Midbrain (tissue), 1 donor: ENCODE measurements around the gene SETX.

Source experiments
- DNase-seq: peaks from one replicate; lab custom pipeline; 2025; lab: John Stamatoyannopoulos, UW

Gene SETX

GRCh38 chr9:132357764-132358163, 3.0 kb upstream of the SETX start:
- no peak for DNase-seq

- DNase-seq, result no peak
These were observed 1.6 kb upstream of the SETX start for GRCh38 chr9:132356324-132356924.

- DNase-seq, result no peak
These were observed 3.3 kb downstream of the SETX start for GRCh38 chr9:132351404-132352045.

- no peak for DNase-seq
These were observed 3.9 kb downstream of the SETX start for GRCh38 chr9:132350861-132351315.

GRCh38 chr9:132348676-132349075, 6.1 kb downstream of the SETX start:
- DNase-seq, result no peak

GRCh38 chr9:132346177-132346576, 8.6 kb downstream of the SETX start:
- DNase-seq, result no peak

GRCh38 chr9:132341177-132341840, 13.5 kb downstream of the SETX start:
- DNase-seq, result peak; percentile 60

GRCh38 chr9:132334364-132334763, 20.4 kb downstream of the SETX start:
- DNase-seq, result no peak

- DNase-seq, result no peak
These were observed 21.2 kb downstream of the SETX start for GRCh38 chr9:132333556-132333955.

GRCh38 chr9:132328580-132328979, 26.2 kb downstream of the SETX start:
- no peak for DNase-seq

GRCh38 chr9:132327537-132327936, 27.2 kb downstream of the SETX start:
- DNase-seq, result no peak

GRCh38 chr9:132324425-132324824, 30.4 kb downstream of the SETX start:
- no peak for DNase-seq

GRCh38 chr9:132319421-132320110, 35.2 kb downstream of the SETX start:
- no peak for DNase-seq

GRCh38 chr9:132312873-132313272, 41.9 kb downstream of the SETX start:
- DNase-seq, result no peak

GRCh38 chr9:132312426-132312825, 42.4 kb downstream of the SETX start:
- DNase-seq, result no peak

- no peak for DNase-seq
These were observed 42.8 kb downstream of the SETX start for GRCh38 chr9:132311978-132312377.

GRCh38 chr9:132309056-132309455, 45.7 kb downstream of the SETX start:
- no peak for DNase-seq

GRCh38 chr9:132301521-132301920, 53.3 kb downstream of the SETX start:
- DNase-seq, result no peak

GRCh38 chr9:132299221-132299620, 55.6 kb downstream of the SETX start:
- no peak for DNase-seq

- no peak for DNase-seq
These were observed 59.6 kb downstream of the SETX start for GRCh38 chr9:132295181-132295580.

GRCh38 chr9:132293145-132293721, 61.6 kb downstream of the SETX start:
- DNase-seq, result no peak

- no peak for DNase-seq
These were observed 65.8 kb downstream of the SETX start for GRCh38 chr9:132288966-132289365.
